NOMO-1 (cell line): ENCODE results near the gene NAA11.
A peak's percentile ranks its signal among the peaks of the same experiment; 100 is the strongest.

Experiments used
- DNase-seq, 2 experiments: peaks; one replicate each; lab custom pipeline; 2025; ENCODE audit not compliant: unreplicated experiment in 2 of 2; lab: John Stamatoyannopoulos, UW

The NAA11 gene

GRCh38 chr4:79325864-79326328, at the start of gene NAA11:
Gene NAA11 (minus strand): TSS chr4:79326061. CDS start chr4:79325877, 184 bp downstream.
- DNase-seq: no peak

GRCh38 chr4:79370026-79370425, 44.2 kb upstream of the NAA11 start:
- no peak for DNase-seq

- no peak for DNase-seq
Observed at GRCh38 chr4:79367096-79367495, 41.2 kb upstream of the NAA11 start.

GRCh38 chr4:79366422-79366821, 40.6 kb upstream of the NAA11 start:
- DNase-seq: no peak

- DNase-seq: no peak
Observed at GRCh38 chr4:79364061-79364460, 38.2 kb upstream of the NAA11 start.

- no peak for DNase-seq
Observed at GRCh38 chr4:79362626-79363025, 36.8 kb upstream of the NAA11 start.

GRCh38 chr4:79360006-79360405, 34.1 kb upstream of the NAA11 start:
- no peak for DNase-seq

GRCh38 chr4:79358438-79358837, 32.6 kb upstream of the NAA11 start:
- DNase-seq: no peak

GRCh38 chr4:79357365-79357764, 31.5 kb upstream of the NAA11 start:
- DNase-seq: no peak

- no peak for DNase-seq
Observed at GRCh38 chr4:79353075-79353474, 27.2 kb upstream of the NAA11 start.

GRCh38 chr4:79348405-79348804, 22.5 kb upstream of the NAA11 start:
- DNase-seq: no peak

- DNase-seq: no peak
Observed at GRCh38 chr4:79341893-79342653, 16.2 kb upstream of the NAA11 start.

GRCh38 chr4:79340568-79340967, 14.7 kb upstream of the NAA11 start:
- DNase-seq: no peak

GRCh38 chr4:79338148-79338547, 12.3 kb upstream of the NAA11 start:
- DNase-seq: peak in 1 of 2 experiments; percentile 35

GRCh38 chr4:79334783-79335182, 8.9 kb upstream of the NAA11 start:
- DNase-seq: no peak

GRCh38 chr4:79334341-79334740, 8.5 kb upstream of the NAA11 start:
- no peak for DNase-seq

- no peak for DNase-seq
Observed at GRCh38 chr4:79331126-79331876, 5.4 kb upstream of the NAA11 start.

GRCh38 chr4:79330720-79331119, 4.9 kb upstream of the NAA11 start:
- DNase-seq: no peak

- no peak for DNase-seq
Observed at GRCh38 chr4:79325436-79325835, 425 bp downstream of the NAA11 start.

- DNase-seq: no peak
Observed at GRCh38 chr4:79319975-79320374, 5.9 kb downstream of the NAA11 start.

GRCh38 chr4:79317711-79318110, 8.2 kb downstream of the NAA11 start:
- DNase-seq: no peak

- DNase-seq: no peak
Observed at GRCh38 chr4:79315891-79316290, 10.0 kb downstream of the NAA11 start.
